GM12801 (cell line): ENCODE measurements around the gene AKNAD1.

Source experiments
- TF ChIP-seq, protein P1 (sequence below): IDR thresholded peaks from one replicate; pipeline ENCODE4 v1.5.1; 2011; ENCODE audit warnings: control low read depth; ENCODE audit not compliant: insufficient read length; ENCODE audit errors: extremely low read depth

AKNAD1 gene

GRCh38 chr1:108850929-108851328, 6.0 kb downstream of the AKNAD1 start:
- TF ChIP-seq, protein P1, sequence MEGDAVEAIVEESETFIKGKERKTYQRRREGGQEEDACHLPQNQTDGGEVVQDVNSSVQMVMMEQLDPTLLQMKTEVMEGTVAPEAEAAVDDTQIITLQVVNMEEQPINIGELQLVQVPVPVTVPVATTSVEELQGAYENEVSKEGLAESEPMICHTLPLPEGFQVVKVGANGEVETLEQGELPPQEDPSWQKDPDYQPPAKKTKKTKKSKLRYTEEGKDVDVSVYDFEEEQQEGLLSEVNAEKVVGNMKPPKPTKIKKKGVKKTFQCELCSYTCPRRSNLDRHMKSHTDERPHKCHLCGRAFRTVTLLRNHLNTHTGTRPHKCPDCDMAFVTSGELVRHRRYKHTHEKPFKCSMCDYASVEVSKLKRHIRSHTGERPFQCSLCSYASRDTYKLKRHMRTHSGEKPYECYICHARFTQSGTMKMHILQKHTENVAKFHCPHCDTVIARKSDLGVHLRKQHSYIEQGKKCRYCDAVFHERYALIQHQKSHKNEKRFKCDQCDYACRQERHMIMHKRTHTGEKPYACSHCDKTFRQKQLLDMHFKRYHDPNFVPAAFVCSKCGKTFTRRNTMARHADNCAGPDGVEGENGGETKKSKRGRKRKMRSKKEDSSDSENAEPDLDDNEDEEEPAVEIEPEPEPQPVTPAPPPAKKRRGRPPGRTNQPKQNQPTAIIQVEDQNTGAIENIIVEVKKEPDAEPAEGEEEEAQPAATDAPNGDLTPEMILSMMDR, result no peak

DNA sequence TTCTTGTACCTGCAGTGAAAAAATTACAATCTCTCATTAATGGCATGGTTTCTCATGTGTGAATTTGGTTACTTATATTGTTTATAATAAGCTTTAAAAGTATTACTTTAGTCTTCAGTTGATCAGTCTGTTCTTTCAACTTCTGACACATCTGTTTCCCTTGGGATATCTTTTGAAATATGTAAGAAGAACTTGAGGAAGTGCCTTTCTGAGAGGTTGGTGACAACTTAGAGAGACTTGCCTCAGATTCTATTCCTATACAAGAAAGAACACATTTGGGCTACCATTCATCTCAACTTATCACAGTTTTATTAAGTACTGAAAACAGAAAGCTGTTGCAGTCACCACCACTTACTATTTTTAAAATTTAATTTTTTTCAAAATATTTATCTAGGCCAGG, 8.1 kb downstream of the AKNAD1 start:
- TF ChIP-seq, protein P1, result no peak

DNA sequence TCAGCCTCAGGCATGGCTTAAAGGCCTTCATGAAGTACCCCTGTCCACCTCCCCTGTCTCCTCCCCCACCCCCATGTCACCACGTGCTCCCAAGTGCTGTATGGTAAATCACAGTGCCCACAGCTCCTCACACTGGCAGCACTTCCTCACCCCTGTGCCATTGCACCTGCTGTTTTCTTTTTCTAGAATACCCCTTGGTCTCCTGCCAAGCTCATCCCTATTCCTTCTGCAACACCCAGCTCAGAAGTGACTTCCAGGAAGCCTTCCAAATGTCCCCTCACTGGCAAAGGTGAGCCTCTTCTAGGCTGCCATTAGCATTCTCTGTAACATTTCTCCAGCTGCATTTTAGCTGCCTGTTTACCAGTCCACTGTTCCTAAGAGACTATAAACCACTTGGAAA, 9.4 kb downstream of the AKNAD1 start:
- TF ChIP-seq, protein P1, result no peak

- TF ChIP-seq, protein P1, result no peak
These were observed 10.9 kb downstream of the AKNAD1 start for GRCh38 chr1:108845991-108846390.

DNA sequence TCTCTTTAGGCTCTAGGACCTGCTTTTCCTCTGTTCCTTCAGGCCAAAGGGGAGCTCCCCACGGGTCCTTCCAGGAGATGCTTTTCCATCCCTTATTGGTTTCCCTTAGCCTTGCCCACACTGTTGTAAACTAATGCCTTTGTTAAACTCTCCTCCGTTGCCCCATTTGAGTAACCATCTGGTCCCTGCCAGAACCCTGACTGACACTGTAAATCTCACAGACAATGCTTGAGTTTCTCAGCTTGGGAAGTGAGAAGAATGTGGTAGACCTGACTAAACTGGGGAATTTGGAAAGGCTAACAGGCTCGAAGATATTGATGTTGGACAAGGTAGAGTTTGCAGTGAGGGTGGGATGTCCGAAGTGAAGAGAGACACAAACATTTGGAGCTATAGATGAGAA, 11.4 kb downstream of the AKNAD1 start:
- TF ChIP-seq, protein P1, result no peak

- TF ChIP-seq, protein P1, result no peak
These were observed 13.3 kb downstream of the AKNAD1 start for GRCh38 chr1:108843390-108844137.

GRCh38 chr1:108842525-108843181, 14.2 kb downstream of the AKNAD1 start:
- TF ChIP-seq, protein P1, result no peak
